GM23248 (cell line): ENCODE data around the gene NKAIN2.

ENCODE experiments used
- EZH2 ChIP-seq: fragments of 200-600 bp; sonication (generic); IDR thresholded peaks from 2 replicates; pipeline ENCODE4 v1.6.1; 2018; ENCODE audit warnings: antibody characterized with exemption, mild to moderate bottlenecking; ENCODE audit not compliant: insufficient read depth, poor library complexity, severe bottlenecking
- EZH2phosphoT487 ChIP-seq: fragments of 200-600 bp; sonication (generic); IDR thresholded peaks from 2 replicates; pipeline ENCODE4 v1.6.1; 2018; ENCODE audit warnings: antibody characterized with exemption, moderate library complexity, mild to moderate bottlenecking, low read depth; ENCODE audit not compliant: insufficient read depth

DNA sequence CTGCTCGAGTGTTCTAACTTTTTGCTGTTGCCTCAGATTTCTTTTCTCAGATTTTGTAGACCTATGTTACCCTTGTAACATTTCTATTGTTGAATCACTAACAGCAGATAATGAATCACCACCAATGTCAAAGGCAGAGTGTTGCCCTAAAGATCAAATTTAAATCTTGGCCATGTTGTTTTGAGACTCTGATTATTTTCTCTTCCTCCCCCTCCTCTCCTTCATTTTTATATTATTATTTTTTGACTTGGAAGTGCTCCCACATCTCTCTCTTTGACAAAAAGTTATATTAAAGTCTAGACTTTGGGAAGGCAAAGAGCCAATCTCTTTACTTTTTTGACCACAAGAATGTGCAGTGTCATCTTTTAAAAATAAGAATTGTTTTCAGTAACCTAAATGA lies 422.7 kb downstream of the NKAIN2 start:
- no peak for TF ChIP-seq EZH2
- no peak for TF ChIP-seq EZH2phosphoT487
